Activated CD4-positive, alpha-beta T cell treated with anti-CD3 and anti-CD28 coated beads for 1 hour (primary cell): ENCODE measurements around the gene RNF169.
"Not testable (repeated sequence)": the region's sequence is repeated elsewhere in the genome, so short reads cannot be mapped to it uniquely, and the experiment has no call there.

Source experiments
- DNase-seq: peaks from one replicate; pipeline ENCODE4 v3.0.0-alpha.2; 2020

The RNF169 gene

GRCh38 chr11:74771139-74771538, 22.5 kb downstream of the RNF169 start:
- no peak for DNase-seq

- DNase-seq, result no peak
These were observed 24.8 kb downstream of the RNF169 start for GRCh38 chr11:74773476-74773875.

- DNase-seq, result no peak
These were observed 27.1 kb downstream of the RNF169 start for GRCh38 chr11:74775762-74776161.

GRCh38 chr11:74776546-74776945, 27.9 kb downstream of the RNF169 start:
- DNase-seq, result no peak

GRCh38 chr11:74777038-74777437, 28.4 kb downstream of the RNF169 start:
- DNase-seq, result no peak

- DNase-seq, result no peak
These were observed 29.2 kb downstream of the RNF169 start for GRCh38 chr11:74777877-74778276.

GRCh38 chr11:74778581-74778980, 29.9 kb downstream of the RNF169 start:
- DNase-seq, result no peak

DNA sequence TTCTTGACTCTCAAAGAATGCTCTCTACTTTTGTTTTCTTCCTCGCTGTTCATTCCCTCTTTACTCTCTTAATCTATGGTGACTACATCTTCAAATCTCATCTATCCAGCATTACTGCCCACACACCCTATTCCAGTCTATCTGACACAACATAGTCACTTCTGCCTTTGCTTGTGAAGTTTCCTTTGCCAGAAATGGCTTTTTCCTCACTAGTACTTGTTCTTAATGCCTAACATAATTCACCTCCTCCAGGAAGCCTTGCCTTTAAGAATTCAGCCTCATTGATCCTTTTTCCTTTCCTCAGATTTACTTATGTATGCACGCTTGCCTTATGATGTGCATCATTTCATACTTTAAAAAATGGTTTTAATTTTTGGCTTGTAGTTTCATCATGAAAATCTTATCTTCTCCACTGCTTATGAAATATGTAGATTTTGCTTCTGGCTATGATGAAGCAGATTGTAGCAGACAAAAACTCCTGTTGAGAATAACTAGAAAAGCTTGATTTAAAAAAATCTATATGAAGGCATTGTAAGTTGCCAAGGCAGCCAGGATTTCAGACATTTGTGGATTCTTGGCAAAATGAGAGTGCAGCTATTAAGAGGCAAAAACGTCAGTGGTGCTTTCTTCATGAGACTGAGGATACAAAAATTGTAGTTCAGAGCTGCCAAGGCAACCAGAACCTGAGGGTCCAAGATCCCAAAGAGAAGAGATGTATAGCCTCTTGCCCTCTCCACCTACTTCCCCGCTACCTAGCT, 31.8 kb downstream of the RNF169 start:
- no peak for DNase-seq

GRCh38 chr11:74783241-74783871, 34.7 kb downstream of the RNF169 start:
- DNase-seq, result no peak

DNA sequence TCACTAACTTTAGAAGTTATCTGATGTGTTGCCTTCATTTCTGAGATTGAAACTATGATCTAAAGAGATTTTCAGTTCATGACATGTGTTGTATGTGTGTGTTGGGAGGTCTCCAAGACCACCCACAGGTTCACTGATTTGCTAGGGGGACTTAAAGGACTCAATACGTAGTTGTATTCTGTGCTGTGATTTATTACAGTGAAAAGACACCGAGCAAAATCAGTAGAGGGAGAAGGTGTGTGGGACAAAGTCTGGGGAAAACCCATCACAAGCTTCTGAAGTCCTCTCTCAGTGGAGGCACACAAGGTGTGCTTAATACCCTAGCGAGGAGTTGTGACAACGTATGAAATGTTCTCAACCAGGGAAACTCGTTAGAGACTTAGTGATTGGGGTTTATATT, 35.6 kb downstream of the RNF169 start:
- DNase-seq, result no peak

- DNase-seq, result no peak
These were observed 36.1 kb downstream of the RNF169 start for GRCh38 chr11:74784726-74785125.

- no peak for DNase-seq
These were observed 37.9 kb downstream of the RNF169 start for GRCh38 chr11:74786574-74786973.

DNA sequence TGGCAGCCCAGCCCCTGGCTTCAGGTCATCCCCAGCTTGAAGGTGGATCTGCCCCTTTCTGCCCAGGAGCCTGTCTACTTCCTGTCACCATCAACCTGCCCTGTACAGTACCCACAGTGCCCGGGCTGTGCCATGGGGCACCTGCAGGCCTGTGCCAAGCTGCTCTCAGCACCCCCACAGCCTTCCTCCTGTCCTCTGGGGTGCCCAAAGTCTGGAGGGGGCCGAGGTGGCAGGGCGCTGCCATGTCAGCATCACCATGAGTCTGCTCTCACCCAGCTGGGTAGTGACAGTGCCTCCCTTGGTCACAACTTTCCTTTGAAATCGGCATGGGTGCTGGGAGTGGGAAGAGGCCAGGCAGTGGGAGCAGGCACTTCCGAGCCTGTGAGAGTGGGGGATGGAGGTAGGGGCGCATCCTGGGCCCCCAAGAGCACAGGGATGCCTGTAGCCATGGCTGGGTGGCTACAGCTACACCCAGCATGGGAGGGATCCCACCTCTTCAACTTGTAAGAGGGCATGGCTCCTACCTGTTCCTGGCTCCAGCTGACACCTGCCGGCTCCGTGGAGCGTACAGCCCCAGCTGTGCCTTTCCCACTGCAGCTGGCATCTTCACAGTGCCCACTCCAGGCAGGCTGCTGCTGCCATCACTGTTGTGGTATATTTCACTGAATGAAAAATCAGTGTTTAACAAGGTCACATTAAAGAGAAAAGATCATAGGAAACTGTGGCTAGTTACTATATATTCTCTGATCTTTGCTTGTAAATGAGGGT, 42.9 kb downstream of the RNF169 start:
- DNase-seq, result no peak

DNA sequence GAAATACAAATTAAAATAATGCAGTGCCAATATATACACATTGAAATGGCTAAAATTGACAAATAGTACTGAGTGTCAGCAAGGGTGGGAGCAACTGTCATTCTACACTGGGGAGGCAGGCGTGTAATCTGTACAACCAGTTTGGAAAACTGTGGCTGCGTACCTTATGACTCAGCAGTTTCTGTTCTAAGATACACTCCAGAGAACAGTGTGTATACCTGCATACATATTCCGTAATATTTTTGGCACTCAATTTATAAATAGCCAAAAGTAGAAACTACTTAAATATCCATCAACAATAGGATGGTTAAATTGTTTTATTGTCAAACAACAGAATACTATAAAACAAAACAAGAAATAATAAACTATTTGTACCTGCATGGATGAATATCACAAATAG, 57.6 kb downstream of the RNF169 start:
- no peak for DNase-seq

- no peak for DNase-seq
These were observed 61.2 kb downstream of the RNF169 start for GRCh38 chr11:74809801-74810200.

GRCh38 chr11:74815966-74816365, 67.3 kb downstream of the RNF169 start:
- no peak for DNase-seq

DNA sequence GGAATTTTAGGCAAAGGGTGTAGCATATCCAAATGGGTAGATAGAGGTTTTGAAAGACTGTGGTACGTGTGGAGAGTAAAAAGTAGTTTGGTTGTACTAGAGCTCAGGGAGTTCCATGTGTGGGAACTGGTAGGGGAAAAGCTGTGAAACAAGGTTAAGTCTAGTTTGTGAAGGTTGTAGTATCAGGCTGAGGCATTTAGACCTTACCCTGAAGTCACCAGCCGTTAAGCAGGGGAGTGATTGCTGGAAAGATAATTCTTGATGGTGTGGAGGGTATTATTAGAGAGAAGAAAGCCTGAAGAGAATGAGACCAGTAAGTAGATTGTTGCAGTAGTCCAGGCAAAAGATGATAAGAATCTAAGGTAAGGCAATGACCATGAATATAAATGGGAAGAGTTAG, 68.0 kb downstream of the RNF169 start:
- no peak for DNase-seq

GRCh38 chr11:74818283-74818946, 69.8 kb downstream of the RNF169 start:
- no peak for DNase-seq

- no peak for DNase-seq
These were observed 70.8 kb downstream of the RNF169 start for GRCh38 chr11:74819400-74819799.

DNA sequence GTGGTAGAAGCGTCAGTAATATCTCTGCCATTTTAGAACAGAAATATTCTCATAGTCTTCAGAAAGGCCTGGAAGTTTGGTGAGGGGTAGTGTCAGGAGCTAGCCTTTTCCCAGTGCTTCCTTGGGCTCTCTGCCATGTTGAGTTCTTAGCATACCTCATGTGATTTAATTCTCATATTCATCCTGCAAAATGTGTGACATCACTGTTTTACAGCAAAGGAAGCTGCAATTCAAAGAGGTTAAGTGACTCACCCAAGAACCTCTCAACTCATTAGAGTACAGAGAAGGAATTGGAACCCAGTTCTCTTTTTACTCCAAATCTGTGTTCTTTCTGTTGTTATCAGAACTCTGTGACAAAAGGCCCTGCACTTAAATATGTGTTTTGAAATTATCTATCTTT, 72.1 kb downstream of the RNF169 start:
- DNase-seq, result no peak

DNA sequence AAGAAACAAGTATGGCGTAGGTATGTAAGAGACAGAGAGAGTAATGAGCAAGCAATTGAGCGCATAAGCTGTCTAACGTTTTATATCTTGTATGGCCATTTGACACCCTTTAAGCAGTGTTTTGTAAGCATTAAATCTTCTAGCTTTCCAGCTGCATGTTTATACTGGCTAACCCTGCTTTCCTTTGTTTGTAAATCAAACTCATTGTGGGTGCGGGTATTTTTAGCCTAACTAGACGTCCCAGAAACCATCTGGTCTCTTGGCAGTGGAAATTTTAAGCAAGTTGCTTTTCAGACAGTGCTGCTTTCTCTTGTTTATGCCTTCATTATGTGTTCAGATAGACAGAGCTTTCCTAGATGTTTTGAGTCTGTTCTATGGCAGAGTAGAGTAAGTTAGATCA, 73.5 kb downstream of the RNF169 start:
- DNase-seq, result no peak

DNA sequence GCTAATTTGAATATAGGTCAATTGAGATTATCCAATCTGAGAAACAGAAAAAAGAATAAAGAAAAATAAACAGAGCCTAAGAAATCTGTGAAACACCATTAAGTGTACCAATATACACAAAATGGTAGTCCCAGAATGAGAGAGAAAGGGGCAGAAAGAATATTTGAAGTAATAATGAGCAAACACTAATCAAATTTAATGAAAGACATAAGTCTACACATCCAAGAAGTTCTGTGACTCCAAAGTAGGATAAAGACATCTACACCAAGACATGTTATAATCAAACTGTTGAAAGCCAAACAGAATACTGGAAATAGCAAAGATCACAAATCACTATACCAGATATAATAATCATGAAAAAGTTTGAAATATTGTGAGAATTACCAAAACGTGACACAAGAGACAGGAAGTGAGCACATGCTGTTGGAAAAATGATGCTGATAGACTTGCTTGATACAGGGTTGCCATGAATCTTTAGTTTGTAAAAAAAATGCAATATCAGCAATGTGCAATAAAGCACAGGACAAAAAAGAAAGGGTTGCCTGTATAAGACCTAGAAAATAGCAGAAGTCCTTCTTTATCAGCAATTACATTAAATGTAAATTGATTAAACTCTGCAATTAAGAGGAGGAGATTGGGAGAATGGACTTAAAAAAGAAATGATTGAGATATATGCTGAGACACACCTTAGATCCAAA, 75.8 kb downstream of the RNF169 start:
- no peak for DNase-seq

DNA sequence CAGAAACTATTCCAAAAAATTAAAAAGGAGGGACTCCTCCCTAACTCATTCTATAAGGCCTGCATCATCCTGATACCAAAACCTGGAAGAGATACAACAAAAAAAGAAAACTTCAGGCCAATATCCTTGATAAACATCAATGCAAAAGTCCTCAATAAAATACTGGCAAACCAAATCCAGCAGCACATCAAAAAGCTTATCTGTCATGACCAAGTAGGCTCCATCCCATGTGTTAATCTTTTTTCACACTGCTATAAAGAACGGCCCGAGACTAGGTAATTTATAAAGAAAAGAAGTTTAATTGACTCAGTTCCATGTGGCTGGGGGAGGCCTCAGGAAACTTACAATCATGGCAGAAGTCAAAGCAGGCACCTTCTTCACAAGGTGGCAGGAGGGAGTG, 76.9 kb downstream of the RNF169 start:
- DNase-seq, result not testable (repeated sequence)
